Transverse colon (tissue), 4 donors: ENCODE results near the gene LRPPRC.

Source experiments
- CTCF ChIP-seq, 5 experiments: fragments of 200-600 bp in 3 of 5; fragments of 450-650 bp in 2 of 5; sonication (generic) in 3 of 5; IDR thresholded peaks; 1 replicate in 2 of 5; 2 replicates in 3 of 5; pipeline ENCODE4 v1.5.1; 2016 to 2017; ENCODE audit warnings: antibody characterized with exemption in 5 of 5, inconsistent platforms in 3 of 5, mild to moderate bottlenecking in 2 of 5, moderate library complexity in 1 of 5
- POLR2A ChIP-seq: fragments of 450-650 bp; IDR thresholded peaks from one replicate; pipeline ENCODE4 v1.6.1; 2016; ENCODE audit warnings: antibody characterized with exemption, mild to moderate bottlenecking, moderate library complexity
- POLR2AphosphoS5 ChIP-seq, 3 donors: sonication (generic); formaldehyde crosslinking; IDR thresholded peaks; one replicate each; pipeline ENCODE4 v1.6.1; 2016; ENCODE audit warnings: antibody characterized with exemption in 3 of 3

DNA sequence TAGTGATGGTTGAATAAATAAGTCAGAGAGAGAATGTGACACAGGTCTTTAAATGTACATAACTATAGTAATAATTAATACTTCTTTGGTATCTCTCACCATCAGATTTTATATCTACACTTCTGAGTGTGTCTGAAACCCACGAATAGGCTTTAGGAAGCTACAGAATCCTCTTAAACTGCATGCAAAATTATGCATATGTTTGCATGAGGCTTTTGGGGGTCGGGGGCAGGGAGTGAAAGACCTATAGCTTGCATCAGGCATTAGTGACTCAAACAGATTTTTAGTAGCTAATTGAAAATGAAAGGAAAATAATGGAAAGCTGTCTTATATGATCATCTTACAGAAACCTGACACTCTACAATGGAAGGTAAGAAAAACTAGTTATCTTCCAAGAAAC is 14.9 kb downstream of the LRPPRC start:
- TF ChIP-seq CTCF (IDR thresholded peaks at IDR 0.05) (no peak), POLR2AphosphoS5 (IDR thresholded peaks at IDR 0.05) (no peak), POLR2A (no peak)
